Activated T-helper 2 cell treated with anti-CD3 and anti-CD28 coated beads, Interferon-gamma antibody, Interleukin-2, Interleukin-4, amounts not matched to agents 10 μg/mL and 5 μg/mL and 100 μg/mL, durations not matched to agents 14 hours and 24 hours and 36 hours (primary cell): Measurements from ENCODE around the gene PEX14. TPM values are rescaled to one million over a fixed set of nuclear protein-coding genes. Genes with fewer than 3 reads are reported as not detected.

Experiments
- DNase-seq: peaks from one replicate; pipeline ENCODE4 v3.0.0; 2021; ENCODE audit warnings: low spot score
- H3K27ac Mint-ChIP-seq: one replicate; pipeline ENCODE4 v1.8.0; 2021; ENCODE audit warnings: mixed read lengths
- H3K27me3 Mint-ChIP-seq: one replicate; pipeline ENCODE4 v1.8.0; 2021; ENCODE audit warnings: low read depth, mixed read lengths
- H3K36me3 Mint-ChIP-seq: one replicate; pipeline ENCODE4 v1.8.0; 2021; ENCODE audit warnings: low read depth, mixed read lengths
- H3K4me1 Mint-ChIP-seq: one replicate; pipeline ENCODE4 v1.8.0; 2021; ENCODE audit warnings: low read depth, mixed read lengths
- H3K4me3 Mint-ChIP-seq: one replicate; pipeline ENCODE4 v1.8.0; 2021; ENCODE audit warnings: low read depth, mild to moderate bottlenecking, moderate library complexity, mixed read lengths
- H3K9me3 Mint-ChIP-seq: one replicate; pipeline ENCODE4 v1.8.0; 2021; ENCODE audit warnings: mixed read lengths
- intact Hi-C: fragments of 100-400 bp; cut with micrococcal nuclease; formaldehyde crosslinking; loops from one replicate; pipeline ENCODE4 v1.15.1; 2023
- total RNA-seq: library from RNA; stranded (reverse); gene quantifications from 2 replicates; pipeline ENCODE4 v1.2.3, GENCODE V29; 2022

Gene PEX14
- total RNA-seq, 1 donor from 2014 or later: 23.1 TPM

DNA sequence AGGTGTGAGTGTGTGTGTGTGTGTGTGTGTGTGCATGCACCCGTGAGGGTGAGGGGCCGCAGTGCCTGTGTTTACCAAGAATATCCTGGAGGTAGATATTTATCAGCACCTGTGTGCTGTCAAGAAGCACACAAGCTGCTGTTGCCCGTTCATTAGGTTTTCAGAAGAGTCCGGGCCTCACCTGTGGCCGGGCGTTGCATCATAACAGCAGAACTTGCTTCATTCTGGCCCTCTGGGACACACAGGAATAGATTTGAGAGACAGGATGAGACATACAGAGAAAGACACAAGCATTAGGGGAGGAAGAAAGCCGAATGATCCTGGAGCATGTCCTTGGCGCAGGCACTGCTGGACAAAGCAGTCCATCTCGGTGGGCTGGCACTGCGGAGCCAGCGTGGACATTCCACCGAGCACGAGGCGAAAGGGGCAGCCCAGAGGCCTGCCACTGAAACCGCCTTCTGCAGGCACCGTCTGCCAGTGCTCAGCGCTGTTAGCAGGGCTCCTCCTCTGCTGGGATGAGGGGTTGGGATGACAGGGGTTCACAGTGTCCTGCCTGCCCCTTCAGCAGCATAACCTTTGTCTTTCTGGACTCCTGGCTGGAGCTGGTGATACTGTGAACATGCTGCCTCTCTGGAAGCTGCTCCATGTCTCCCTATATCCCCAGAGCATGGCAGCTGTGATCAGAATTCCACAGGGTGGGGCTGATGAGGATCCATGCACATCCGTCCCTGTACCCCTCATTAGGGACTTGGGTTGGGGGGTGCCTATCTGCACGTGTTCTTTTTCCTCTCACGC, 81.1 kb downstream of the PEX14 start:
- H3K9me3 Mint-ChIP-seq: no peaks in the 10 kb centered on the region
- no peak overlapping the region for H3K4me3 Mint-ChIP-seq
- H3K27me3 Mint-ChIP-seq: no peaks in the 10 kb centered on the region
- no peak overlapping the region for H3K27ac Mint-ChIP-seq
- intact Hi-C loops: no loop called here
- no peaks in the 10 kb centered on the region for H3K4me1 Mint-ChIP-seq
- no peak for DNase-seq
- H3K36me3 Mint-ChIP-seq: no peaks in the 10 kb centered on the region

DNA sequence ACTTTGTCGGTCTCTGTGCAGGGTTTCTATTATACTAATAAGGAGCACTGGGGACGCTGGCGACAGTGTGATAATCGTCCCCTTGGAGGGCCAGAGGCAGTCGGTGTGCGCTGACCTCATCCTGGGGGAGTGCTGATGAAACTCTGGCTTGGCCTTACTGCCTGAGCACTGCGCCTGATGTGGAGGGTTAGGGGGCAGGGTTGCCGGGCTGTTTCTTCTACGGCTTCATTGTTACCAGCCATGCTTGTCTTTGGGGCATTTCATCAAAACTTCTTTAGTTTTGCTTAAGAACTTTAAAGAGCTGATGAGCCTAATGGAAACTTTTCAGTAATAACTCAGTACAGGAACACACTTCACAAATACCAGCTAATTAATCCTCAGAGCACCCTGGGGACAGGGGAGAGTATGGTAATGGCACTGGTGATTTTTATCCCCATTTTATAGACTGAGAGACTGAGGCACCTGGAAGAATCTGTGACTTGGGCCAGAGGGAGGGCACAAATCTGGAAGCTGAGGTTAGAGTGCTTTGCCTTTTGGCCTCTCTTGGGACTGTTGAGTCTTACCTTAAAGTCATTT, 81.8 kb downstream of the PEX14 start:
- H3K36me3 Mint-ChIP-seq: no peaks in the 10 kb centered on the region
- no peak overlapping the region for H3K27ac Mint-ChIP-seq
- DNase-seq: no peak
- H3K4me1 Mint-ChIP-seq: no peaks in the 10 kb centered on the region
- intact Hi-C loops: no loop called here
- no peaks in the 10 kb centered on the region for H3K27me3 Mint-ChIP-seq
- H3K9me3 Mint-ChIP-seq: no peaks in the 10 kb centered on the region
- no peak overlapping the region for H3K4me3 Mint-ChIP-seq

DNA sequence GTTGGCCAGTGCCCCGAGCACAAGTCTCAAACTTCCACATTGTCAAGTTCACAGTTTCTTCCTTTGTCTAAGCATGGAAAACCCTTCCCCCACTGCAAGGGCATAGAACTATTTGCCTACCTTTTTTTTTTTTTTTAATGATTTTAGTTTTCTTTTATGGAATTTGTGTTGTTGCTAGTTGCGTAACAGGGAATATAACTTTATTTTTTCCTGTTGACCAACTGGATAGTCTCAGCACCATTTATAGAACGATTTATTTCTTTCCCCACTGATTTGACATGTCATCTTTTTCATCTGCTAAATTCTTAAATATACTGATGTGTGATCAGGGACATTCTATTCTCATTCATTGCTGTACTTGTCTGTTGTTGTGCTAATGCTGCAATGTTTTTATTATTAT, 83.0 kb downstream of the PEX14 start:
- Mint-ChIP-seq H3K27me3 (no peaks in the 10 kb centered on the region), H3K4me1 (peaks cover 2% of the 10 kb centered on the region), H3K9me3 (no peaks in the 10 kb centered on the region), H3K36me3 (no peaks in the 10 kb centered on the region), H3K27ac (no peak overlapping the region), H3K4me3 (no peak overlapping the region)
- no peak for DNase-seq
- intact Hi-C loops: no loop called here

DNA sequence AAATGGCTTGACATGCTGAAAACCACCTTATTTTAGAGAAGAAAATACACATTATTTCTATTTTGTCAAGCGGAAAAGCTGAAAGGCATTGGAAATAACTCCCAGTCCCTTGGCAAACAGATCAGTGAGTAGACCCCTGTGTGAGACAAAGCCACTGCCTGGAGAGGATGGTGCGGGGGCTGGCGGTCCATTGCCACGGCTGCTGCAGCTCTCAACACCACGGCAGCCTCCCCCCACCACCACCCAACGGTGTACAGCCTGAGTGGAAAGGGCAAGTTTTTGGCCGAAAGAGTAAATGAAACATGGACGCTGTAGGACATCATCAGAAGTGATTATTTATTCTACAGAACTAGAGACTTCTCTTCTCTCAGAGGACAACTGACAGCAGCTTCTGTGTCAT, 84.6 kb downstream of the PEX14 start:
- Mint-ChIP-seq H3K36me3 (peaks cover 6% of the 10 kb centered on the region), H3K27me3 (no peaks in the 10 kb centered on the region), H3K4me3 (no peak overlapping the region), H3K4me1 (peaks cover 2% of the 10 kb centered on the region), H3K27ac (no peak overlapping the region), H3K9me3 (peaks cover 7% of the 10 kb centered on the region)
- no peak for DNase-seq
- intact Hi-C loops: no loop called here

DNA sequence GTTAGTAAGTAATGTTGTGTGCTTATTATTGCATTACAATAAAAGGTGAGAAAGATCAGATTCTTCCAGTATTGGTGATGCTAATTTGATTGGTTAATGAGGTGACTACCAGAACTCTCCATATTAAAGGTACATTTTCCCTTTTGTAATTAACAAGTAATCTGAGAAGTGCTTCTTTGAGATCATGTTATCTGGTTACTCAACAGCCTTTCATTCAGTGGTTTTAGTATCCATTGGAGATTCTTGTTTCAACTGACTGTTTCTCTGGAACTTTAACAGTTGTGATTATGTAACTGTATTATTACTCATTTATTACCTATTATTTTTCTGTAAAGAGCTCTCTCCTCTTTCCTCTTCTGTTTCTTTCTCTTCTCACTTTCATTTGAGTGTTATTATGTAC, 86.7 kb downstream of the PEX14 start:
- H3K4me1 Mint-ChIP-seq: peaks cover 2% of the 10 kb centered on the region
- no peak for DNase-seq
- peaks cover 8% of the 10 kb centered on the region for H3K9me3 Mint-ChIP-seq
- intact Hi-C loops: loop anchor here (10.0 kb wide), 1 partner anchor 47 kb away; no protein-coding TSS in a partner anchor
- no peak overlapping the region for H3K4me3 Mint-ChIP-seq
- H3K27me3 Mint-ChIP-seq: no peaks in the 10 kb centered on the region
- peaks cover 6% of the 10 kb centered on the region for H3K36me3 Mint-ChIP-seq
- no peak overlapping the region for H3K27ac Mint-ChIP-seq

DNA sequence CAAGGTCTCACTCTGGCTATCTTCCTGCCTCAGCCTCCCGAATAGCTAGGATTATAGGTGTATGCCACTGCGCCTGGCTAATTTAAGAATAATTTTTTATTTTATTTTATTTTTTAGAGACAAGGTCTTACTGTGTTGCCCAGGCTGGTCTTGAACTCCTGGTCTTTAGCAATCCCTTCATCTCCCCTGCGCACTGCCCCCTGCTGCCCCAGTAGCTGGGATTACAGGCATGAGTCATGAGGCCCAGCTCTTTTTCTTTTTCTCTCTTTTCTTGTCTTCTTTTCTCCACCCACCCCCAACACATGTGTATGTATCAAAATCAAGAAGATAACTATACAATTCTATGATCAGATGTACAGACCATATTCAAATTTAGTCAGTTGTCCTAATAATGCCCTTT, 87.2 kb downstream of the PEX14 start:
- Mint-ChIP-seq H3K36me3 (peaks cover 6% of the 10 kb centered on the region), H3K4me1 (peaks cover 2% of the 10 kb centered on the region), H3K9me3 (peaks cover 8% of the 10 kb centered on the region), H3K27ac (no peak overlapping the region), H3K27me3 (no peaks in the 10 kb centered on the region), H3K4me3 (no peak overlapping the region)
- intact Hi-C loops: loop anchor here (10.0 kb wide), 1 partner anchor 47 kb away; no protein-coding TSS in a partner anchor
- DNase-seq: no peak

DNA sequence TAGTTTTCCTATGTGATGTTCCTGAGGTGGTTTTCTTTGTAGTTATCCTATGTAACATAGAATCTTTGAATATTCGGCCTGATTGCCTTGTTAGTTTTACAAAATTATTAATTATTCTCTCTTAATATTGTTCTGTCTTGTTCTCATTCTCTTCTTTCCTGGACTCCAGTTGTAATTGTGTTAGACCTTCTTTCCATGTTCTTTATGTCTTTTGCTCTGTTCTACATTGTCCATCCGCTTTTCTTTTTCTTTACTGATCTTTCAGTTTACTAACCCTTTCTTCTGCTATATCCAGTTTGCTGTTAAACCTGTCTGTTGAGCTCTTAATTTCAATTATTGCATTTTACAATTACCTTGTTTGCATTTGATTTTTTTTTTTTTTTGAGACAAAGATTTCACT, 89.3 kb downstream of the PEX14 start:
- peaks cover 8% of the 10 kb centered on the region for H3K9me3 Mint-ChIP-seq
- intact Hi-C loops: loop anchor here (10.0 kb wide), 1 partner anchor 49 kb away; no protein-coding TSS in a partner anchor

DNA sequence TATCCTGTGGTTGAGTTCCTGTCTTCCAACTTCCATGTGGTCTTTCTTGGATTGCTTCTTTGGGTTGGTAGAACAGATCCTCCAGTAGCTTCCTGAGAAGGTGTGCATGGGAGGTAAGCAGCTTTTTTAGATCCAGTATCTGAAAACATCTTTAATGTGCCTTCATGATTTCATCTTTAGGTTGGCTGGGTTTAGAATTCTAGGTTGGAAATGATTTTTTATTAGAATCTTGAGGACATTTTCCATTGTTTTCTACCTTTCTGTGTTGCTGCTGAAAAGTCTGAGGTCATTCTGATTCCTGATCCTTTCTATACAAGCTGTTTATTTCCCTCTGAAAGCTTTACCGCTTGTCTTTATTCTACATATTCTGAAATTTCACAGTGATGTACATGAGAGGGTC, 94.8 kb downstream of the PEX14 start:
- H3K36me3 Mint-ChIP-seq: no peaks in the 10 kb centered on the region
- H3K4me3 Mint-ChIP-seq: no peak overlapping the region
- intact Hi-C loops: loop anchor here (10.0 kb wide), 1 partner anchor 55 kb away; no protein-coding TSS in a partner anchor
- H3K27me3 Mint-ChIP-seq: no peaks in the 10 kb centered on the region
- DNase-seq: no peak
- no peak overlapping the region for H3K27ac Mint-ChIP-seq
- no peaks in the 10 kb centered on the region for H3K4me1 Mint-ChIP-seq
- H3K9me3 Mint-ChIP-seq: peaks cover under 1% of the 10 kb centered on the region

More for the DNA sequence above, 89.3 kb downstream of the PEX14 start:
- Mint-ChIP-seq H3K4me1 (peaks cover 2% of the 10 kb centered on the region), H3K36me3 (peaks cover 6% of the 10 kb centered on the region), H3K27me3 (no peaks in the 10 kb centered on the region), H3K4me3 (no peak overlapping the region), H3K27ac (no peak overlapping the region)
- DNase-seq: no peak

DNA sequence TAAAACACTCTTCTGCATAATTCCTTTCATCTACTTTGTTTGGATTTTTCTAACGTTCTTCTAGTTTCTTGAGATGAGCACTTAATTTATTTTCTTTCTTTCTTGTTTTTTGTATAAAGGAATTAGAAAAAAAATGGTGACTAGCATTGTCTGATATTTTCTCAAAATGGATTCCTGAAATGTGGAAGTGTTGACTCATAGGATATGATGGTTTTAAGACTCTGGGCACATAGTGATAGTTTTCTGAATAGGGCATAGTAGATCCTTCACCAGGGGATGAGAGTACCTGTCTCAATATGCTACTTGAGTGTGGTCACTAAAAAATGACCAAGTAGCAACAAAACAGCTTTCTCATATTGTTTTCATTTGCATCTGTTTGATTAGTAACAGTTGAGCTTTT, 100.9 kb downstream of the PEX14 start:
- H3K4me1 Mint-ChIP-seq: peaks cover 6% of the 10 kb centered on the region

DNA sequence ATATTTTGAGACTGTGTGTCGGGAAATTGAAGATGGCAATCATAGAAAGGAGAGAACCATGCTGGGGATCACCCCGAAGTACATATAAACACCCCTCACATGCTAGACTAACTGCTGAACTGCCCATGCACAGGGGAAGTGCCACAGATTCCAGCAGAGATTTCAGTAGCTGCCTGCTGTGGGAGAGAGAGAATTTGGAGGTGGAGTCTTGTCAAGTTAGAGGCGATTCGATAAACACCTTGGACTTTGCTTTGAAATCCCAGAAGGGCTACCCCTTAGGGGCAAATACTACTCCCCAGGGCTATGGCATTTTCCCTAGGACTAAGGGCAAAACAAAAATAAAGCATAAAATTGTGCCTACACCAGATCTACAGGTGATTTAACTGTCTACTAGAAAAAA, 103.3 kb downstream of the PEX14 start:
- Mint-ChIP-seq H3K4me1 (peaks cover 6% of the 10 kb centered on the region), H3K36me3 (no peaks in the 10 kb centered on the region), H3K4me3 (no peak overlapping the region), H3K27me3 (no peaks in the 10 kb centered on the region), H3K27ac (no peak overlapping the region), H3K9me3 (no peaks in the 10 kb centered on the region)
- no peak for DNase-seq
- intact Hi-C loops: no loop called here

More for the DNA sequence above, 100.9 kb downstream of the PEX14 start:
- Mint-ChIP-seq H3K27ac (no peak overlapping the region), H3K9me3 (no peaks in the 10 kb centered on the region), H3K36me3 (no peaks in the 10 kb centered on the region), H3K4me3 (no peak overlapping the region), H3K27me3 (no peaks in the 10 kb centered on the region)
- DNase-seq: no peak
- intact Hi-C loops: no loop called here

DNA sequence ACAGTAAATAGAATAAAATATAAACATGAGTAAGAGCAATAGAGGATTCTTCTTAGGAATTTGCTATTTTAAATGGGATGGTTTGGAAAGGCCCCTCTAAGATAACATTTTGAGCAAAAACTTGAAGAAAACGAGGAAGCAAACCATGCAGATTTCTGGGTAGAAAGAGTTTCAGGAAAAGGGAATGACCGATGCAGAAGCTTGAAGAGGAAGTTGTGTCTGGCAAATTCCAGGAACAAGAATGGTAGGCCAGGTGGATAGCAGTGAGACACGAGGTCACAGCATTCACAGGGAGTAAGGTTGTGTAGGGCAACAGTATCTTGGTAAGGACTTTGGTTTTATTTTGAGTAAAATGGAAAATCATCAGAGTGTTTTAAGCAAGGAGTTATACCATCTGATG, 108.9 kb downstream of the PEX14 start:
- intact Hi-C loops: no loop called here
- Mint-ChIP-seq H3K27me3 (no peaks in the 10 kb centered on the region), H3K9me3 (no peaks in the 10 kb centered on the region), H3K4me3 (no peak overlapping the region), H3K4me1 (peaks cover 11% of the 10 kb centered on the region), H3K27ac (no peak overlapping the region), H3K36me3 (no peaks in the 10 kb centered on the region)
- DNase-seq: no peak

DNA sequence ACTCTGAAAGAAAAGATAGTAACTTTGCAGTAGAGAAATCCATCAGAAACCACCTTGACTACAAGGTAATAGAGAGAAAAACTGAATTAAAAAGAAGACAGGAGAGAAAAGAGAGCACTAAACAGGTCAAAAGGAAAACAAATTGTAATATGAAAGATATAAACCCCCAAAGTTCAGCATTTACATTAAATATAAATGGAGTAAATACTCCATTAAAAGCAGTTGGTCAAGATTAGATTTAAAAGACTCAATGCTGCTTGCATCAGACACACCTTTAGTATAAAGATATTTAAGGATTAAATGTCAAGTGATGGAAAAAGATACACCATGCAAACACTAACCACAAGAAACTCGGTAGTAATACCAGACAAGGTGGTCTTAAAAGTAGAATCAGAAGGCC, 110.5 kb downstream of the PEX14 start:
- no peaks in the 10 kb centered on the region for H3K27me3 Mint-ChIP-seq
- no peak for DNase-seq
- H3K27ac Mint-ChIP-seq: no peak overlapping the region
- intact Hi-C loops: no loop called here
- H3K4me1 Mint-ChIP-seq: peaks cover 8% of the 10 kb centered on the region
- no peaks in the 10 kb centered on the region for H3K9me3 Mint-ChIP-seq
- no peaks in the 10 kb centered on the region for H3K36me3 Mint-ChIP-seq
- H3K4me3 Mint-ChIP-seq: no peak overlapping the region

DNA sequence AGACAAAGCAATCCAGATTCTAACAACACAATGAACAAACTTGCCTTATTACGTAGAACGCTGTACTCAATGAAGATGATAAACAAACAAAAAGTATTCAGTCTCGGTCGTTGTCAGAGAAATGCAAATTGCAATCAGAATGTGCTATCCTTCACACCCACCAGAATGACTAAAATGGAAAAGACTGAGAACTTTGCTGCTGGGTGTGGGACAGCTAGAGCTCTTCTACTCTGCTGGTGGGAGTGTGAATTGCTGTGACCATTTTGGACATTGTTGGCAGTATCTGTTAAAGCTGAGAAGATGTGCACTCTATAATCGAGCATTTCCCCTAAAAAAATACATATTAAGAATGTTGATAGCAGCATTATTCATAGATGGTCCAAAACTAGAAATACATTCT, 111.4 kb downstream of the PEX14 start:
- intact Hi-C loops: no loop called here
- Mint-ChIP-seq H3K4me3 (no peak overlapping the region), H3K27ac (no peak overlapping the region), H3K4me1 (peaks cover 8% of the 10 kb centered on the region), H3K27me3 (no peaks in the 10 kb centered on the region), H3K36me3 (no peaks in the 10 kb centered on the region), H3K9me3 (no peaks in the 10 kb centered on the region)
- no peak for DNase-seq
